ENCODE results near the gene THOC6. TPM values are rescaled to one million over a fixed set of nuclear protein-coding genes. Genes with fewer than 3 reads are reported as not detected.

THOC6 gene
- total and polyA plus RNA-seq, 9 of the 15 experiments (the other 6 are each of a cell fraction or from before 2014, with no cell fraction given), result 2.5 to 65.4 (median 42.3) TPM

- peak; percentile 67 for TF ChIP-seq TAF1 (IDR thresholded peaks at IDR 0.05; ENCODE audit: control insufficient read depth, extremely low read depth, insufficient read depth, low read length, severe bottlenecking)
- peak in 1 of 3 experiments; percentile 30; a peak in 2 of 6 replicates for TF ChIP-seq ZBTB11 (CRISPR knock-in tag; IDR thresholded peaks at IDR 0.05)
- TF ChIP-seq MAX (CRISPR knock-in tag; IDR thresholded peaks at IDR 0.05), result peak; percentile 23; the same call in 1 of the 2 replicates
- TF ChIP-seq CBX8 (IDR thresholded peaks at IDR 0.05; ENCODE audit: borderline replicate concordance, extremely low read depth, low read depth, low read length, poor library complexity, severe bottlenecking), result no peak
- peak in 1 of 2 experiments; percentile 34; a peak in 1 of 4 replicates for TF ChIP-seq MNT (conservative IDR thresholded peaks at IDR 0.05)
- TF ChIP-seq FOXP1 (CRISPR knock-in tag; IDR thresholded peaks at IDR 0.05), result peak; percentile 52; the same call in 1 of the 2 replicates
- peak; percentile 77 for TF ChIP-seq ZNF589 (CRISPR knock-in tag; IDR thresholded peaks at IDR 0.05; ENCODE audit: low read depth)
- no peak for TF ChIP-seq YBX1 (IDR thresholded peaks at IDR 0.05)
- no peak for TF ChIP-seq E2F8 (IDR thresholded peaks at IDR 0.05; ENCODE audit: low read depth, partially characterized antibody)
- 0 out of 2 replicates have a peak, but pooled peaks have one; percentile 22 for TF ChIP-seq FOXP4 (CRISPR knock-in tag; IDR thresholded peaks at IDR 0.05; ENCODE audit: borderline replicate concordance)
- peak; percentile 39; the same call in 1 of the 2 replicates for TF ChIP-seq PHF8 (IDR thresholded peaks at IDR 0.05; ENCODE audit: borderline replicate concordance, low read length)
- no peak for TF ChIP-seq THRB (CRISPR knock-in tag; conservative IDR thresholded peaks at IDR 0.05)
Measured at GRCh38 chr16:2981177-2981898, 42.5 kb upstream of the THOC6 start (continued).

Data from K562 (cell line).